IPS DF 6.9 (cell line): ENCODE measurements around the gene SPAG9.
A peak's percentile ranks its signal among the peaks of the same experiment; 100 is the strongest.

Experiments used
- DNase-seq: peaks from one replicate; pipeline ENCODE4 v3.0.0-alpha.2; 2013; ENCODE audit warnings: low read depth, low spot score
- H3K27ac ChIP-seq: one replicate; pipeline ENCODE4 v1.5.1; 2013; ENCODE audit warnings: low read length, control low read depth
- H3K27me3 ChIP-seq: 2 replicates; pipeline ENCODE4 v1.6.1; 2013; ENCODE audit warnings: mild to moderate bottlenecking, low read length; ENCODE audit not compliant: control insufficient read depth, insufficient read depth
- H3K36me3 ChIP-seq: 2 replicates; pipeline ENCODE4 v1.6.1; 2013; ENCODE audit warnings: low read length; ENCODE audit not compliant: control insufficient read depth, insufficient read depth
- H3K4me1 ChIP-seq: 2 replicates; pipeline ENCODE4 v1.6.1; 2013; ENCODE audit warnings: low read length; ENCODE audit not compliant: control insufficient read depth, insufficient read depth
- H3K4me3 ChIP-seq: 2 replicates; pipeline ENCODE4 v1.5.1; 2013; ENCODE audit warnings: mild to moderate bottlenecking, low read length
- H3K9me3 ChIP-seq: 2 replicates; pipeline ENCODE4 v1.6.1; 2013; ENCODE audit warnings: low read length, inconsistent platforms; ENCODE audit not compliant: control insufficient read depth, insufficient read depth
- WGBS: extraction: QIAGEN DNeasy Blood & Tissue Kit; methylation state at CpG from one replicate; pipeline ENCODE4 v1.1.7; 2013; ENCODE audit warnings: mixed read lengths, missing lambda C conversion rate; ENCODE audit not compliant: insufficient read length, insufficient coverage; 5-methylcytosine and 5-hydroxymethylcytosine counted together

The SPAG9 gene

GRCh38 chr17:51154176-51154575 is 33.5 kb upstream of the SPAG9 start:
- Histone ChIP-seq H3K27ac (no peak overlapping the region), H3K4me1 (no peaks in the 10 kb centered on the region), H3K36me3 (no peaks in the 10 kb centered on the region; the same call in 1 of the 2 replicates), H3K27me3 (no peaks in the 10 kb centered on the region), H3K4me3 (peak overlapping the region; percentile 59; the same call in 1 of the 2 replicates), H3K9me3 (no peaks in the 10 kb centered on the region)
- DNase-seq = no peak
- no CpG with 5 or more reads among the region's 6 CpGs for WGBS

- Histone ChIP-seq H3K27ac (no peak within 1 kb of the TSS), H3K4me3 (peak within 1 kb of the TSS; percentile 59; the same call in 1 of the 2 replicates), H3K27me3 (no peaks in the 10 kb centered on the region), H3K36me3 (no peaks in the 10 kb centered on the region; the same call in 1 of the 2 replicates), H3K4me1 (no peaks in the 10 kb centered on the region), H3K9me3 (no peaks in the 10 kb centered on the region)
- DNase-seq = peak; percentile 95
- whole genome bisulfite sequencing = no CpG with 5 or more reads among the region's 60 CpGs
Measured at GRCh38 chr17:51153210-51154072, 32.8 kb upstream of the SPAG9 start, which contains the start of gene NME1. Gene NME1 (plus strand): TSS chr17:51153559. CDS start chr17:51155655, 2,096 bp downstream.

- WGBS = no CpG with 5 or more reads among the region's 8 CpGs
- no peak for DNase-seq
- H3K36me3 ChIP-seq = no peaks in the 10 kb centered on the region
- no peaks in the 10 kb centered on the region for H3K9me3 ChIP-seq
- no peaks in the 10 kb centered on the region for H3K27me3 ChIP-seq
- peak overlapping the region; percentile 17; the same call in 1 of the 2 replicates for H3K4me3 ChIP-seq
- H3K4me1 ChIP-seq = no peaks in the 10 kb centered on the region
- no peak overlapping the region for H3K27ac ChIP-seq
Measured at GRCh38 chr17:51152766-51153209, 32.1 kb upstream of the SPAG9 start.

DNA sequence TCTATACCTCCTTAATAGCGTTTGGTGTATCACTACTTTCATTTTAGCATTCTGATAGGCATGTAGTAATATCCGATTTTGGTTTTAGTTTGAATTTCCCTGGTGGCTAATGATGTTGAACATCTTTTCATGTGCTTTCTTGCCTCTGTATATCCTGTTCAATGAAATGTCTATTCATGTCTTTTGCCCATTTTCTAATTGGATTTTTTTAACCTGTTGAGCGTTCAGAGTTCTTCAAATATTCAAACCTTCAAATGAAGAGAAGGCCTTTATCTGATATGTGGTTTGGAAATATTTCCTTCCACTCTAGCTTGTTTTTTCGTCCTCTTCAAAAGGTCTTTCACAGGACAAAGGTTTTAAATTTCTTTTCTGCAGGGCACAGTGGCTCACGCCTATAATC is 30.3 kb upstream of the SPAG9 start:
- Histone ChIP-seq H3K4me3 (no peak overlapping the region), H3K27me3 (no peaks in the 10 kb centered on the region), H3K9me3 (no peaks in the 10 kb centered on the region), H3K27ac (no peak overlapping the region), H3K36me3 (no peaks in the 10 kb centered on the region), H3K4me1 (no peaks in the 10 kb centered on the region)
- no CpG with 5 or more reads among the region's 5 CpGs for WGBS
- DNase-seq = no peak

DNA sequence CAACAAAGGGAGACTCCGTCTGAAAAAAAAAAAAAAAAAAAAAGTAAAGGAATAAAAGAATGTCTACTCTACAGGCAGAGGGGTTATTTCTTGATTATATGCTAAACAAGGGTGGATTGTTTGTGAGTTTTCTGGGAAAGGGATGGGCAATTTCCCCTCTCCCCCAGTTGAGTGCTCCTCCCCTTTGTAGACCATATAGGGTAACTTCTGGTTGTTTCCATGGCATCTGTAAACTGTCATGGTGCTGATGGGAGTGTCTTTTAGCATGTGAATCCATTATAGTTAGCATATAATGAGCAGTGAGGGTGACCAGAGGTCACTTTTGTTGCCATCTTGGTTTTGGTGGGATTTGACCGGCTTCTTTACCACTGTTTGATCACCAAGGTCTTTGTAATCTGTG is 28.5 kb upstream of the SPAG9 start:
- Histone ChIP-seq H3K9me3 (no peaks in the 10 kb centered on the region), H3K36me3 (no peaks in the 10 kb centered on the region), H3K4me3 (no peak overlapping the region), H3K4me1 (no peaks in the 10 kb centered on the region), H3K27me3 (no peaks in the 10 kb centered on the region), H3K27ac (no peak overlapping the region)
- WGBS = no CpG with 5 or more reads among the region's 2 CpGs
- DNase-seq = no peak

DNA sequence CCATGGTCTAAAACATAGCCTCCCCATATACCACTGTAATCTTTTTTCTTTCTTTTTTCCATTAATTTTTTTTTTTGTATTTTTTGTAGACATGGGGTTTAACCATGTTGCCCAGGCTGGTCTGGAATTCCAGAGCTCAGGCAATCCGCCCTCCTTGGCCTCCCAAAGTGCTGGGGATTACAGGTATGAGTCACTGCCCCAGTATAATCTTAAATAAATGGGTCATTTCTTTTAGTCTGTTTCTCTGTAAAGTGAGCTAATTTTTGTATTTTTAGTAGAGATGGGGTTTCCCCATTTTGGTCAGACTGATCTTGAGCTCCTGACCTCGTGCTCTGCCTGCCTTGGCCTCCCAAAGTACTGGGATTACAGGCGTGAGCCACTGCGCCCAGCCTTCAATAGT is 27.0 kb upstream of the SPAG9 start:
- H3K27ac ChIP-seq = no peak overlapping the region
- no CpG with 5 or more reads among the region's 4 CpGs for whole genome bisulfite sequencing

DNA sequence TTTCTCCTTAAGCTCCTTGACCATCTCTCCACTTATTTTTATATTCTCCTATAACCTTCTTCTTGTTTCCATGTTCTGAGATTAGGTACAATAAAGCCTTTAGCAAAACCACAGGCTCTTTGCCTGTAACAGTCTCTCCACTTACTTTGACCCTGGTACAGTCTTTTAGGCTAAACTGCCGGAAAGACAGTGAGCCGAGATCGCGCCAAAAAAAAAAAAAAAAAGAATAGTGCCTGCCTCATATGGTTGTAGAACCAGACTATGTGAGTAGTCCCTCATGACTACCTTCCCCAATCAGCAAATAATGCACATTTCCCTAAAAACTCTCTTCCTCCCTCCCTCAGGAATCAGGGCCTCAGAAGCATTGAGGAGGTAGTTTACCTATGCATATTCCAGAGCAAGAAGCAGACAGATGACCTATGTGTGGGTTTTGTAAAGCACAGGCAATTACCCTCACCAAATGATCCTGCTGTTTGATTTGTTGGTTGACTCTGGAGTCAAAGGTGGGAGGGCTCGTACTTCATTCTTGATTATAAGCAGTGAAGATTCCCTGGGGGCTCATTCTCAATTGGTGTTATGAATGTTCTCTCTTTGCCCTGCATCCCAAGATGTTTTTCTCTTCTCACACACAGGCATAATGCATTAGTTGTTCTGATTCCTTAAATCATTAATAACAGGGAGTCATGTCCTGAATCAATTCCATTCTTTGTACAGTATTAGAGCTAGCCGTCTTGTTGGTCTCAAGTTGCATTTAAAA is 23.8 kb upstream of the SPAG9 start:
- H3K4me3 ChIP-seq = no peak overlapping the region
- no peaks in the 10 kb centered on the region for H3K36me3 ChIP-seq
- H3K9me3 ChIP-seq = no peaks in the 10 kb centered on the region
- no CpG with 5 or more reads among the region's 6 CpGs for WGBS
- H3K4me1 ChIP-seq = no peaks in the 10 kb centered on the region
- no peaks in the 10 kb centered on the region for H3K27me3 ChIP-seq
- no peak overlapping the region for H3K27ac ChIP-seq
- DNase-seq = no peak

More for the DNA sequence above, 27.0 kb upstream of the SPAG9 start:
- Histone ChIP-seq H3K4me3 (no peak overlapping the region), H3K9me3 (no peaks in the 10 kb centered on the region), H3K4me1 (no peaks in the 10 kb centered on the region), H3K27me3 (no peaks in the 10 kb centered on the region), H3K36me3 (no peaks in the 10 kb centered on the region)
- DNase-seq = no peak

GRCh38 chr17:51142597-51142996 is 21.9 kb upstream of the SPAG9 start:
- Histone ChIP-seq H3K4me3 (no peak overlapping the region), H3K9me3 (no peaks in the 10 kb centered on the region; the same call in 1 of the 2 replicates), H3K36me3 (no peaks in the 10 kb centered on the region), H3K27ac (no peak overlapping the region), H3K27me3 (no peaks in the 10 kb centered on the region), H3K4me1 (no peaks in the 10 kb centered on the region)
- WGBS = no CpG with 5 or more reads among the region's 2 CpGs
- no peak for DNase-seq

DNA sequence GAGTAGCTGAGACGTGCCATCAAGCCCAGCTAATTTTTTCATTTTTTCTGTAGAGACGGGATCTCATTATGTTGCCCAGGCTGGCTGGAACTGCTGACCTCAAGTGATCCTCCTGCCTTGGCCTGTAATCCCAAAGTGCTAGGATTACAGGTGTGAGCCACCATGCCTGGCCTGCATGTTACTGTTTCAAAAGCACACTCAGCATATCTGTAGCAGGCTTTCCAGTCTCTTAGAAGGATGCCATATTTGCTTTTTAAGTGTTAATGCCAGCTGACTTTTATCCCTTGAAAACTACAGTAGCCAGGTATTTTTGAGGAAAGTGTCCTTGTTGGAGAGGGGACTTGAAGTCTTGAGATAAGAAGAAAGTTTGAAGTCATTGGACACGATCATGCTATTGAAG is 15.3 kb upstream of the SPAG9 start:
- Histone ChIP-seq H3K27ac (no peak overlapping the region), H3K4me3 (no peak overlapping the region), H3K36me3 (no peaks in the 10 kb centered on the region), H3K27me3 (no peaks in the 10 kb centered on the region), H3K4me1 (no peaks in the 10 kb centered on the region), H3K9me3 (no peaks in the 10 kb centered on the region; the same call in 1 of the 2 replicates)
- no peak for DNase-seq
- WGBS = no CpG with 5 or more reads among the region's 3 CpGs

DNA sequence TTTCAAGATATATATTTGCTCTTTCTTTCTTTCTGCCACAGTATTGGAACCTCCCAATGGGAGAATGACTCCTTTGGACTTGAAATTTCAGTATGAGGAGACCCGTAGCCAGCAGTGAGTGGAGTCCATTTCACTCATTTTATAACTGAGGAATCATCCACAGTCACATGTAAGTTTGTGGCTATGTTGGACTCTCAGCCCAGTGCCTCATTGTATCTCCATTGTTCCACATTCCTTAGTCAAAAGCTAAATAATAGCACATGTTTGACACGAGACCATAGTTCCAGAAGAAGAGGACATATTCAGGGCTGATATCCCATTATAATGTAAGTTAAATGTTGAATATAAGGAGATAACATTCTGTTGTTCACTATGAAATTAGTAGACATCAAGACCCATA is 12.7 kb upstream of the SPAG9 start:
- no peaks in the 10 kb centered on the region for H3K4me1 ChIP-seq
- no peak overlapping the region for H3K27ac ChIP-seq
- DNase-seq = no peak
- WGBS = no CpG with 5 or more reads among the region's 2 CpGs
- no peak overlapping the region for H3K4me3 ChIP-seq
- H3K36me3 ChIP-seq = no peaks in the 10 kb centered on the region
- no peaks in the 10 kb centered on the region for H3K27me3 ChIP-seq
- no peaks in the 10 kb centered on the region for H3K9me3 ChIP-seq
